TTC549 (cell line): ENCODE results near the gene DDR1.
"Not testable (repeated sequence)": the region's sequence is repeated elsewhere in the genome, so short reads cannot be mapped to it uniquely, and the experiment has no call there.

ENCODE experiments used
- FAIRE-seq: peaks from 2 replicates; lab custom pipeline; 2012; peaks lifted over from hg19 to GRCh38; lab: Jason Lieb, UNC

The DDR1 gene

DNA sequence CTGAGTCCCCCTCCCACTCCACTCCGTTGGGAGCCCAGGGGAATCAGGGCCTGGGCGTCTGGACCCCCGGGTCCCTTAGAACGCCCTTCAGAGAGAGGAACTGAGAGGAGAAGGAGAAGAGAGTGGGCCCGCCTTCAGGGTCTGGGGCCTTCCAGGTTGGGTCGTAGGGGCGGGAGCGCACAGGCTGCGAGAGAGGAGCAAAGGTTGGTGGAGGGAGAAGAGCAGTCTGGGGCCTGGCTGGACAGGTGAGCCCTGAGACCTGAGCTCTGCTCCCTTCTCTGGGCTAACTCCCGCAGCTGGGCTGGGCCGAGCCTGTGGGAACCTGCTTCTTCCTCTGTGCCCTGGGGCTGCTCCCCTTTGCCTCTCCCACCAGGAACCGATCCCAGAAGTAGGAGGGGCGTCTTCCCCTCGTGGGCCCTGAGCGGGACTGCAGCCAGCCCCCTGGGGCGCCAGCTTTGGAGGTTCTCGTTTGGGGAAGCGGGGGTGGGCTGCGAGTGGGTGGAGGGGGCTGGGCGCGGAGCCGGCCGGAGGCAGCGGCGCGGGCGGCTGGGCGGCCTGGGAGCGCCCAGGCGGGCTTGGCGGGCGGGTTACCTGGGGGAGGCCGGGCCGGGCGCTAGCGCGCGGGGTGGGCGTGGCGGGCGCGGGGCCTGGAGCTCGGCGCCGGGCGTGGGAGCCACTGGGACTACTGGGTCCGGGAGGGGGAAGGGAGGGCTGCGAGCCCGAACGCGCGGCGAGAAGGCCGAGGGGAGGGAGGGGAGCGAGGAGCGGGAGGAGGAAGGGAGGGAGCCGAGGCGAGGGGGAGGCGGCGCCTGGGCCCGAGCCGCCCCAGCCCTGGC, at the start of gene DDR1:
DDR1 (plus strand) TSS at position 835 of the 836 bp plus-strand sequence. CDS start 4,211 bp downstream, outside the sequence.
- FAIRE-seq, result no peak

DNA sequence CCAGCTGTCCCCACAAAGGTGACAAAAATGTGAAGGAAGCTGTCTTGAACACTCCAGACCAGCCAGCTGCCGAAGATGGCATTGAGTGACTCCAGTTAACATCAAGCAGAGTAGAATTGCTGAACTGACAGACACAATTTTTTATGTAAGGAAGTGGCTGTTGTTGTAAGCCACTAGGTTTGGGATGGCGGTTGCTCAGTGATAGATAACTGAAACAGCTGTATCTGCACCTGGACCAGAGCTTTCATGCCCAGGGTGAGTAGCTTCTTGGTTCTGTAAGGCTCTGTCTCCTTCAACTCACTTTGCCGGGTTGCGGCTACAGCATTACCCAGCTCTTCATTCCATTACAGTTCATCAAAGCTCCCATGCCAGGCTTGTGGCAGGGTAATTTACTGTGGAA, 49.7 kb upstream of the DDR1 start:
- no peak for FAIRE-seq

DNA sequence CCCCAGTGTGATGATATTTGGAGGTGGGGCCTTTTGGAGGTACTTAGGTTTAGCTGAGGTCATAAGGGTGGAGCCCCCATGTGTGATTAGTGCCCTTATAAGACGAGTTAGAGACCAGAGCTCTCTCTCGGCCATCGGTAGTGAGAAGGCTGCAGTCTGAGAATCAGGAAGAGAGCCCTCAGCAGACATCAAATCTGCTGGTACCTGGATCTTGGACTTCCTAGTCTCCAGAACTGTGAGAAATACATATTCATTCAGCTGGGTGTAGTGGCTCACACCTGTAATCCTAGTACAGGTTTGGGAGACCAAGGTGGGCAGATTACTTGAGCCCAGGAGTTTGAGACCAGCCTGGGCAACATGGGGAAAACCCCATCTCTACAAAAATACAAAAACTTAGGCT, 48.7 kb upstream of the DDR1 start:
- no peak for FAIRE-seq

DNA sequence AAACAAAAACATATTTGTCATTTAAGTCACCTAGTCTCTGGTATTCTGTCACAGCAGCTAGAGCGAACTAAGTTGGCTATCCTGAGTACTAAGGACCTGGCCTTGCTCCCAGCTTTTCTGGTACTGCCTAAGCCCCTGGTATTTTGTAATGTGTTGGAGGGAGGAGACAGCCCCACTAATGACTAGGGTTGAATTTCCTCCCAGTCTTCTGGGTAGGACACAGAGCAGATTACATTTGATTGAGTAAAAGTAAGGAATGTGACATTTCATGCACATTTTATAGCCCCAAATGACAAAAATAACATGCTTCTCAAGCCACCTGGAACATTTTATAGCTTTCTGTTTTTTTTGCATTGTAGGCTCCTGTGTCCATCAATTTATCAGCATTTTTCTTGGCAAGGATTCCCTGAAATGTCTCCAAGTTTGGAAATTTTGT, 47.9 kb upstream of the DDR1 start:
- no peak for FAIRE-seq

DNA sequence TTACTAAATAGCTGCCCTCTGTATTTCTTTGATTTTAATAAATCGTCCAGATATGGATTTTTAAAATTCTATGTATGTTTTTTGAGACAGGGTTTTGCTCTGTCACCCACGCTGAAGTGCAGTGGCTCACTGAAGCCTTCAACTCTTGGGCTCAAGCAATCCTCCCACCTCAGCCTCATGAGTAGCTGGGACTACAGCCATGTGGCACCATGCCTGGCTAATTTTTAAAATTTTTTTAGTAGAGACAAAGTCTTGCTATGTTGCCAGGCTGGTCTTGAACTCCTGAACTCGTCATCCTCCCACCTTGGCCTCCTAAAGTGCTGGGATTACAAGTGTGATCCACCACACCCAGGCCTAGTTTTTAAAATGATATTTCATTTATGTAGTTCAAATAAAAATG, 47.4 kb upstream of the DDR1 start:
- no peak for FAIRE-seq

DNA sequence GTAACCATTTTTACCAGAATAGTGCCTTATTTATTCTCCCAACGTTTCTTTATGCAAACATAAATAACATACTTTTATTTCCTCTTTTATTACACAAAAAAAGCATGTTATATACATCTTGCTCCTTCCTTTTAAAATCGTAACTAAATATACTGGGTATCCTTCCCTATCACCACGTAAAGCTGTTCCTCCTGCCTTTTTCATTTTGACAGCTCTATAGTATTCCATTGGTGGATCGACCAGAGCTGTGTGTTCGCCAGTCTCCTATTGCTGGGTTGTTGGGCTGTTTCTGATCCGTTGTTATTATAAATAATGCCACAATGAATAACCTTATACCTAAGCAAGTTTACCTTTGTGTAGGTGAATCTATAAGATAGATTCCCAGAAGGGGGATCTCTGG, 46.9 kb upstream of the DDR1 start:
- no peak for FAIRE-seq

DNA sequence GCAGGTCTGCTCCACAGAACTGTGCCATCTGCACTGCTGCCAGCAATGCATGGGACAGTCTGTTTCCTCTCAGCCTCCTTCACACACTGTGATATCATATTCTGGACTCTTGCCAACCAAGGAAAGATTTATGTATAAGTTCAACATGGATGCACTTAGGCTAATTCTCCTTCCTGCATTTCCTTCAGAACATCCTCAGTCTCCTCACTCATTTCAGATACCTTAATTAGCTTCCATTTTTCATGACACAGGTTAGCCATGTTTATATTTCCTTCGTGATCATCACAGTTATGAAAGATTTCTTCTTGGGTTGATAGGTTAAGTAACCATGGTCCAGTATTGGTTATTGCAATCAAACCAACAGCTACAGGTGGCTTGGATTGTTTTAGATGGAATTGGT, 46.4 kb upstream of the DDR1 start:
- FAIRE-seq, result no peak

DNA sequence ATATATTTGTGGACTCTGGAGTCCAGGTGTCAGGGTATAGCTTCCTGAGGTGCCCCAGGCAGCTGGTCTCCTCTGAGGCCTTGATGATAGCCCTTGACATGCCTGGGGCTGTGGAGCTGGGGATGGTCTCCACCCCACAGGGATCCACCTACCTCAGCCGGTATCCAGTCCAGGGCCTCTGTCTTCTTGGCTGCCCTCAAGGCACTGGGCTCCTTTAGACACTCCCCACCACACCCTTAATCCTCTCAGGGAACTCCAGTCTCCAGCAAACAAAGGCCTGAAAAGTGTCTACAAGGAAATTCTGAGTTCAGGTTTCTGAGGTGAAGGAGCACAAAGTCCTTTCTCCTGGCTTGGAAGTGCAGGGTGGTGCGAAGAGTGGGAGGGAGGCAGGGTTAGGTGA, 44.6 kb upstream of the DDR1 start:
- no peak for FAIRE-seq

DNA sequence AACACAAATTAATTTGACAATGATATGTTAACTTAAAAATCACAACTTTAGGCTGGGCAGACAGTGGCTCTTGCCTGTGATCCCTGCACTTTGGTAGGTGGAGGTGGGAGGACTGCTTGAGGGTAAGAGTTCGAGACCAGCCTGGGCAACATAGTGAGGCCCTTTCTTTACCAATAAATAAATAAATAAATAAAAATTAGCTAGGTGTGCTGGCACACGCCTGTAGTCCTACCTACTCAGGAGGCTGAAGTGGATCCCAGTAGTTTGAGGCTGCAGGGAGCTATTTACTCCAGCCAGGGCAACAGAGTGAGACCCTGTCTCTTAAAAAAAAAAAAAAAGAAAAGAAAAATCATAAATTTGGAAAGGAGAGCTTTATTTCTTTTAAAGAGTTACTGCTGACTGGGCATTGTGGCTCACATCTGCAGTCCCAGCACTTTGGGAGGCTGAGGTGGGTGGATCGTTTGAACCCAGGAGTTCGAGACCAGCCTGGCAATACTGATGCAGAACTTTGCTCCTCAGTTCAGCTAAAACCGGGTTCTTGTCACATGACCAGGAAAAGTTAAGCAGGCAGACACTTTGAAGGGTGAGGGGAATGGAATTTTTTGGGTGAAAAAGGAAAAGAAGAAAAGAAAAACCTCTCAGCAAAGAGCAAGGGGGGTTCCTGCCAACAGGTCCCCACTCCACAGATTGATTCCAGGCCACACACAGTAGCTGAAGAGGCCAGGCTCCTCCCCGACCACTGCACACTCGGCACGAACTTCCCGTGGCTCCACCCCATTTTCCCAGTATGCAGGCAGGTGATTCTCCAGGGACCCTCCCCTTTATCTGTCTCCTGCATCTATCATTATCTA, 44.0 kb upstream of the DDR1 start:
- no peak for FAIRE-seq

DNA sequence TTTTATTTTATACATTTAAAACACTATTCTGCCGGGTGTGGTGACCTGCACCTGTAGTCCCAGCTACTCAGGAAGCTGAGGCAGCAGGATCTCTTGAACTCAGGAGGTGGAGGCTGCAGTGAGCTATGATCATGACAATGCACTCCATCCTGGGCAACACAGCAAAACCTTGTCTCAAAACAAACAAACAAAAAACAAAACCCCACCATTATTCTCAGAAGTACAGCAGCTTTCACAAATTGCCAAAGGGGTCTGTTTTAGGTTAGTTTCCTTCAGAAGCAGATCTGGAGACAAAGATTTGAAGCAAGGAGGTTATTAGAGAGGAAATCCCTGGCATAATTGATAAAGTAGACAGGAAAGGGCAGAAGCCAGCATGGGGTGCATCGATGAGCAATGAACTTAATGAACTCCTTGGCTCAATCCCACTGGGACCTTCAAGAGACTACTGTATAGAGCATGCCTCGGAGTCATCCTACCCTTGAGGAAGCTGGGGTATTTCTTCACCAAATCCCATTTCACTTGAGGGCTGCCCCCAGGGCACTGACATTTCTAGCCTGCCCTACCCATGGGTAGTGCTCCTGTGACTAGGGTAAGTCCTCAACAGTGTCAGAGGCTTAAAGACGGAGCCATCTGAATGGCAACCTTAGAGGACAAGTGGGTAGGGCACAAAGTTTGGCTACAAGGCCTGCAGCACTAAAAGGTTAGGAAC, 43.2 kb upstream of the DDR1 start:
- no peak for FAIRE-seq

DNA sequence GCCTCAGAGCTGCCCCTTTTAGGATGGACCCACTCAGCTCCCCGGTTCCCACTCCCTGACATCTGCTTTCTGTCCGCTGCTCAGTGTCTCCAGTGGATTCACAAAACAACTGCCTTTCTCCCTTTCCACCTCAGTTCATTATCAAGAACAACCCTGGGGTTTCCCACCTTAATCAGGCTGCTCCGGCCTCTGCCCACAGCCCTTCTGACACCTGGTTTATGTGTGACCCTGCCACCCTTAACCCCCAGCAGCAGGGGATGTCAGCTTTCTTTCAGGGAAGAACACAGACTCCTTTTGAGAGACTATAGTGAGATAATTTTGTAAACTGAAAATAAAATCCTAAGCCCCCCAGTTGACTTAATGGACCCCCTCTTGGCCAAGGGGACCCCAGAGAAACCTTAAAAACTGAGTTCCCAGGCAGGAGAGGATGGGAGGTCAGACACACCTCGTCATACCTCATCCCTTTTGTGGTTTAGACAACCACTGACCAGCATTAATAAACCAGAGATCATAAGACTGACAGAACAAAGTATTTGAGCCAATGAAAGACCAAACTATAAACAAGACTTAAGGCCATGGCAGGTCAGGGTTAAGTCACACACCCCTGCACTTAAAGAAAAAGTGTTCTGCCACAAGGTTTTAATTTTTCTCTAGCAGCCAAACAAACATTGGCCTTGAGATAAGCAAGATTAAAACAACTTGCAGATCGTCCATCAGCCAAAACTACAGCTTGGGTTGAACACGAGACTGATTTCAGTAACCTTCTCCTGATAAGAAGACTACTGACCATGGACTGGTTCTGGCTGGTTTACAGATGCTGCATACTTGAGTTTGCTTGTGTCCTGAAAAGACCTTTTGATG, 42.4 kb upstream of the DDR1 start:
- FAIRE-seq, result no peak

DNA sequence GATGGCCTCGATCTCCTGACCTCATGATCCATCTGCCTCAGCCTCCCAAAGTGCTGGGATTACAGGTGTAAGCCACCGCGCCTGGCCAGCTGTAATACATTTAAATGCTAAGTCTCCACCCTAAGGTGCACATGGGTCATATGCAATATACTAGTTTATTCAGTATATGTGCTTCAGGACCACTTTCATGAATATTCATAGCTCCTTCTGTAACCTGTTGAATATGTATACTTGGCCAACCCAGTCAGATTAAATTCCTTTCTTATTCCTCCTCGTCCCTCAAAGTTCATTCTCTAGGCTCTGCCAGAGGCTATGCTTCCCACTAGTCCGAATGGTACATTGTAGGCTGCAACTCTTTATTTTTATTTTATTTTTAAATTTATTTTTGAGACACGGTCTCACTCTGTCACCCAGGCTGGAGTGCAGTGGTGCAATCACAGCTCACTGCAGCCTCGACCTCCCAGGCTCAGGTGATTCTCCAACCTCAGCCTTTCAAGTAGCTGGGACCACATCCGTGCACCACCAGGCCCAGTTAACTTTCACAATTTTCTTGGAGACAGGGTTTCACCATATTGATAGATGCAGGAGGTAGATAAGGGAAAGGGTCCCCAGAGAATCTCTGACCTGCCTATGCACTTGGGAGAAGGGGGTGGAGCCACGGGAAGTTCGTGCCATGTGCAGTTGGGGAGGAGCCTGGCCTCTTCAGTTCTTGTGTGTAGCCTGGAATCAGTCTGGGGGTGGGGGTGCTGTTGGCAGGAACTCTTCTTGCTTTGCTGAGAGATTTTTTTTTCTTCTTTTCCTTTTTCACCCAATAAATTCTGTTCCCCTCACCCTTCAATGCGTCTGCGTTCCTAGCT, 41.3 kb upstream of the DDR1 start:
- FAIRE-seq, result no peak

DNA sequence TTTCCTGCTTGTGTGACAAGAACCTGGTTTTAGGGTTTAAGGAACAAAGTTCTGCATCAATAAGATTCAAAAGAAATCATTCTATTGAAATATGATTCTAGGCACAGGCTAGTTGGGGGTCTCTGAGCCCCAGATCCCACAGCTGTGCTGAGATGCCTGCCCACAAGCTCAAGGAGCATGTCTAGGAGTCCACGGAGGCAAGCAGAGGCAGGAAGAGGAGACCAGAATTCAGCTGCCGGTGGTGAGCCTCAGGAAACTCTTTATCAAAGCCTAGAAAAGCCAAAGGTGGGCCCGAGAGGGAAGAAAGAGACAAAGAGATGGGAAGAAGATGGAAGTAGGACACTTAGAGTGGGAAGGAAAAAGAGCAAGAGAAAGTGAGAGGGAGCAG, 40.7 kb upstream of the DDR1 start:
- FAIRE-seq, result no peak

DNA sequence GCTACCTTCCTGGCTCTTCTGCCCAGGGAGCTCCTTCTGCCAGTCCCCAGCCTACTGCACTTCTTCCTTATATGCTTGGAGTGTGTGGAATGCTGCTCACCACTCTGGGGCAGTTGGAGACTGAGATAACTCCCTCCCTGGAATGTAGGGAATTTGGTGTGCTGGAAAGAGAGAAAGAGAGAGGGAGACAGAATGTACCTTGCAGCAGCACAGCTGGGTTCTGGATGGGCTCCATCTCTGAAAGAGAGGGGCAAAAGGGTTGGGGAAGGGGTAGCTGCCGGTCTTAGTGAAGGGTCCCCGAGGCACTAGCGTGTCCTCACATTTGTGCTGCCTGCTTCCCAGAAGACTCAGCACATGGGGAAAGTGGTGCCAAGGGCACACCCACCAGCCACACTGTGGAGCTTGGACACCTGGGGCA, 40.2 kb upstream of the DDR1 start:
- no peak for FAIRE-seq

DNA sequence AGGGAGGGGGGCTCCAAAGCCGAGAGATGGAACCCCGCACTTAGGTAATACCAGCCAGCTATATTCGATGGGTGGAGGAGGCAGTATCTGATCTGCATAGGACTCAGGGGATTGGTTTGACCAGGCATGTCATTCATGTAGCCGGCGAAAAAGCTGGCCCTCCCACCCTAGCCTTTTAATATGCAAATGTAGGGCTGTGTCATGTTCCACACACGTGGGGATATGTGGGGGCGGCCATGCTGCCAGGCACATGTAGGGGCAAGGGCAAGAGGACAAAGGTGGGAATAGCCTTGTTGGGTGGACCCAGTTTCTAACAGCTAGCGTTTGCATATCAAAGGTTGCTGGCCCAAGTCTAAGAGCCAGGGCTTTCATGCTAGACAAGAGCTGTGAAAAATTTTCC, 39.1 kb upstream of the DDR1 start:
- no peak for FAIRE-seq

DNA sequence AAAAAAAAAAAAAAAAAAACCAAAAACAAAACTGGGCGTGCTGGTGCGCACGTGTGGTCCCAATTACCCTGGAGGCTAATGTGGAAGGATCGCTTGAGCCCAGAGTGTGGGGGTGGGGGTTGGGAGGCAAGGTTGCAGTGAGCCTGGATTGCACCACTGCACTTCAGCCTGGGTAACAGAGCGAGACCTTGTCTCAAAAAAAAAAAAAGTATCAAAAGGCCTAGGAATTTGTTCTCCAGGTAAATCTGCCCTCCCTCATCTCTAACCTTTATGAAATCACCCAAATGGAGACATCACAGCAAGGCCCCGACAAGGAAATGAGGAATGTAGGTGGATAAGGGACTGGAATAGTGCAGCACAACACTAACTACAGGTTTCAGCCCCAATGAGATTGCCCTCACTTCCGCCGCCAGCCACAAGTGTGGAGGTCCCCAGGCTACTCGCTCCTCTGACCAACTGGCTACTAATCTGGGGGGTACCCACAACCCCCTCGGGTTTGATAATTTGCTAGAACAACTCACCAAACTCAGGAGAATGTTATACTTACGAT, 36.8 kb upstream of the DDR1 start:
- FAIRE-seq, result no peak

DNA sequence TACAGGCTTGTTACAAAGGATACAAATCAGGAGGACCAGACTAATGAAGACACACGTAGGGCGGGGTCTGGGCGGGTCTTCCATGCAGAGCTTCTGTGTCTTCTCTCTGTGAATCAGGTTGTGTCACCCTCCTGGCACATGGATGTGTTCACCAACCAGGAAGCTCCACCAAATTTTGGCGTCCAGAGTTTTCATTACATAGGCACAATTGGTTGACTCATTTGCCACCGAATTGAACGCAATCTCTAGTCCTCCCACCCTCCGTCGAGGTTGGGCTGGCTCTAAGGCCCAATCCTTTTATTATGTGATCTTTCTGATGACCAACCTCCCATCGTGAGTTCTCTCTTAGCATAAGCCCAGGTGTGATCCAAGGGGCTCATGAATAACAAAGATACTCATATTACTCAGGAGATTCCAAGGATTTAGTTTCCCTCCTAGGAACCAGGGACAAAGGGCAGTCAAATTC, 36.3 kb upstream of the DDR1 start:
- FAIRE-seq, result no peak

DNA sequence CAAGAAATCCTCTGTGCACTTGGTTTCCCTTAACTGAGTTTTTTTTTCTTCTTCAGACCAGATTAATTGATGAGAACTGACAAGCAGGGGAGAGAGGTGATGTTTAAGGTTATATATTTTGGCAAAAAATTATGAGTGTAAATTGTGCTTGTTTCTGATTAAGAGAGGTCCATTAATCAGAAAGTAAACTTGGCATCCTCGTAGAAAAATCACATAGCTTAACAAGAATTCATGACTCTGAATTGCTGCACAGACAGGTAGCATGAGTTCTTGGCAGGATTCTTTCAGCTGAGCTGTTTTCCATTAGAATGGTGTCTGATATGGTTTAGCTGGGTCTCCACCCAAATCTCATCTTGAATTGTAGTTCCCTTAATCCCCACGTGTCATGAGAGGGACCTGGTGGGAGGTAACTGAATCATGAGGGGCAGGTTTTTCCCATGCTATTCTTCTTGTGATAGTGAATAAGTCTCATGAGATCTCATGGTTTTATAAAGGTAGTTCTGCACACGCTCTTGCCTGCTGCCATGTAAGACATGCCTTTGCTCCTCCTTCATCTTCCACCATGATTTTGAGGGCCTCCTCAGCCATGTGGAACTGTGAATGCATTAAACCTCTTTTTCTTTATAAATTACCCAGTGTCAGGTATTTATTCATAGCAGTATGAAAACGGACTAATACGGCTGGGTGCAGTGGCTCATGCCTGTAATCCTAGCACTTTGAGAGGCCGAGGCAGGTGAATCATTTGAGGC, 34.2 kb upstream of the DDR1 start:
- no peak for FAIRE-seq

DNA sequence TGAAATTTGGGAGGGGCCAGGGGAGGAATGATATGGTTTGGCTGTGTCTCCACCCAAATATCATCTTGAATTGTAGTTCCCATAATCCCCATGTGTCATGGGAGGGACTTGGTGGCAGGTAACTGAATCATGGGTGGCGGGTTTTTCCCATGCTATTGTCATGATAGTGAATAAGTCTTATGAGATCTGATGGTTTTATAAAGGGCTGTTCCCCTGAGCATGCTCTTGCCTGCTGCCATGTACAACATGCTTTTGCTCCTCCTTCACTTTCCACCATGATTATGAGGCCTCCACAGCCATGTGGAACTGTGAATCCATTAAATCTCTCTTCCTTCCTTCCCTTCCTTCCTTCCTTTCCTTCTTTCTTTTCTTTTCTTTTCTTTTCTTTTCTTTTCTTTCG, 31.9 kb upstream of the DDR1 start:
- FAIRE-seq, result not testable (repeated sequence)
